Stimulated activated CD8-positive, alpha-beta memory T cell treated with anti-CD3 and anti-CD28 coated beads, Interleukin-12 subunit alpha, Interleukin-12 subunit beta, amount 100 ng/mL, for 24 hours (primary cell): ENCODE results near the gene PDZD2.

Experiments
- DNase-seq: peaks from one replicate; pipeline ENCODE4 v3.0.0-alpha.2; 2020; ENCODE audit errors: extremely low read depth

The PDZD2 gene

DNA sequence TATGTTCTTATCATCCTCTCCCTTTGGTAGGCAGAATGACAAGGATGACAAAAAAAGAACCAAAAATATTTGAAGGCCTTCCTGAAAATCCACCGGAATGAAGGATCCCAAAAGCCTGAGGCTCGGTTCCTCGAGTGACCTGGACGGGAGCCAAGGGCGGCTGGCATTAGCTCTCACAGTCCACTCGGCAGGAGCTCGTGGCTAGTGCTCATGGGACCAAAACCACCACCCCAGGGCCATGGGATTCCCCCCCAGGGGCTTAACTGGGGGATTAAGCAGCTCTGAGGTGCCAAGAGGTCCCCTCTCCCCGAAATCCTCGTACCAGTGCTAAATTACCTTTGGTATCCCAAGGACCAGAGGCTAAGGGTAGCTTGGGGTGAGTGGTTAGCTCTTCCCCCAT is 586 bp upstream of the PDZD2 start:
- DNase-seq, result no peak

DNA sequence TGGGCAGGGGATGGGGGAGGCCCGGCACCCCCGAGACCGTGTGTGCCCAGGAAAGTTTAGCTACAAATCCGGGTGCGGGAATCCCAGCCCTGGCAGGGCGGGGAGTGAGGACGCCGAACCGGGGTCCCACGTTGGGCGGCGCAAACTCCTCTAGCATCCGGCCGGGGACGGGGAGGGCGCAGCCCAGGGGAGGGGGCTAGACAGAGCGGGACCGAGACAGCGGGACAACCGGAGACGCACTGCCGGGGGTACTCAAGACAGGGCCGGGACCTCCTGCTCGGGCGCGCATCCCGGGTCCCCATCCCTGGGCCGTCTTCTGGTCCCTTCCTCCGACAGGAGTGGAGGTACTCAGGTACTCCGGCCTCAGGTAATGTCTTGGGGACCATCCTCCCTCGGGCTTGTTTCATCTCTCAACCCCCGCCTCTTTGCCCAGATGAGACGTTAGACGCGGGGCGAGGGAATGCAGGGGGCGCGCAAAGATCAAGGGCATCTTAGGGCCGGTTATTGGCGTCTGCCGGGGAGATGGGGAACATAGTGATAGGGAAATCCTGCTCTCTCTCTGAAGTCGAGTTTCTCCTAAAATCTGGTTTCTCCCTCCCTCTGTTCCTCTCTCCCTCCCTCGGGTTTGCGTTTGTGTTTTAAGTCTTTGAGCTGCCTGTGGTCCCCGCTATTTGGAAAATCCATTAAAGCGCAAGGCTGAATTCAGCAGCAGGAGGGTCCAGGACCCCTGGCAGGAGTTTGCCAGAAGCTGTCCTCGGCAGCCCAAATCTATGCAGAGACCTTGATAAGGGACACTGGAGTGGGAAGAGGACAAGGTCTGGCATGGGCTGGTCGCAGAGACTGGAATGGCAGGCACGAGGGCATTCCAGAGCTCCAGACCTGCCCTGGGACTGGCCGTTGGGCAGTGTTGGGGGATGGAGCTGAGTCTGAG is 815 bp downstream of the PDZD2 start:
- DNase-seq, result no peak

DNA sequence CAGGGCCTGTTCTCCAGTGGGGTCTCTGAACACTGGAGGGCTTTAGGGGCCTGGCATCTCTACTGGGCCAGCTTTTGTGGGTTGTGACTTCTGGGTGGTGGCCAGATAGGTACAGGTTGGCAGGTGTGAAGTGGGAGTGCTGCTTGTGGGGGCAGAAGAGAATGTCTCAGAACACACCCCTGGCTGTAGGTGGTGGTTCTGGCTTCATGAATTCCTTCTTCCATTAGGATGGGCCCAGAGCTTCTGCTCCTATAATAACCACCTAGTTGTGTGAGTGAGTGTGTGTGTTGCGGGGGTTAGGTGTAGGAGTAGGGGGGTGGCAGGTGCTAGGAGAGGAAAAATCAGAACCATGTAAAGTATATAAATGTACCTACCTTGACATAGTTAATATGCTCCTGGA is 1.6 kb downstream of the PDZD2 start:
- DNase-seq, result no peak

DNA sequence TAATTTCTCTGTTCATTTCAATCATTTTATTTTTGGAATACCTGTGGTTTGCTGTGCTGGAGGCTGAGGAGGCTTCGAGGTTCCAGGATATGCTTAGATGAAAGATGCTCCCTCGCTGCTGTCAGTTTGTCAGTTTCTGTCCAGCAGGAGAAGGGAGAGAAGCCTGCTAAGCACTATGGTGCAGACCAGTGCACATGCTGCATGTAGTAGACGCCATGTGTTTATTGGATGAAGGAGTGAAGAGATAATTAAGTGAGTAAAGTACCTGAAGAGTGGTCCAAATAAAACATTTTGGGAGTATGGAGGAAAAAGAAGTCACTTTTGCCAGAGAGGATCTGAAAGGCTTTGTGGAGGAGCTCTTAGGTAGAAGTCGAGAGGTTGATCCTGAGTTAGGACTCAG is 2.1 kb downstream of the PDZD2 start:
- DNase-seq, result no peak

DNA sequence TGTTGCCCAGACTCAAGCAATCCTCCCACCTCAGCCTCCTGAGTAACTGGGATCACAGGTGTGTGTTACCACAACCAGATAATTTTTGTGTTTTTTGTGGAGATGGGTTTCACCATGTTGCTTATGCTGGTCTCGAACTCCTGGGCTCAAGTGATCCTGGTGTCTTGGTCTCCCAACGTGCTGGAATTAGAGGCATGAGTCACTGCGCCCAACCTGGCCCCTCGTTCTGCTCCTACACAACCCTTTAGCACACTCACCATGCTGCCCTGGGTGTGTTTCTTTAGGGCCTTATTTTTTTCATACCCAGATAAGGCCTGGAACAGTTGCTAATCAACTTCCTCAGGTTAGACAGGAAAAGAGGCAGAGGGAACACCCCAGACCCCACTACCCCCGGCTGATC is 2.6 kb downstream of the PDZD2 start:
- no peak for DNase-seq

DNA sequence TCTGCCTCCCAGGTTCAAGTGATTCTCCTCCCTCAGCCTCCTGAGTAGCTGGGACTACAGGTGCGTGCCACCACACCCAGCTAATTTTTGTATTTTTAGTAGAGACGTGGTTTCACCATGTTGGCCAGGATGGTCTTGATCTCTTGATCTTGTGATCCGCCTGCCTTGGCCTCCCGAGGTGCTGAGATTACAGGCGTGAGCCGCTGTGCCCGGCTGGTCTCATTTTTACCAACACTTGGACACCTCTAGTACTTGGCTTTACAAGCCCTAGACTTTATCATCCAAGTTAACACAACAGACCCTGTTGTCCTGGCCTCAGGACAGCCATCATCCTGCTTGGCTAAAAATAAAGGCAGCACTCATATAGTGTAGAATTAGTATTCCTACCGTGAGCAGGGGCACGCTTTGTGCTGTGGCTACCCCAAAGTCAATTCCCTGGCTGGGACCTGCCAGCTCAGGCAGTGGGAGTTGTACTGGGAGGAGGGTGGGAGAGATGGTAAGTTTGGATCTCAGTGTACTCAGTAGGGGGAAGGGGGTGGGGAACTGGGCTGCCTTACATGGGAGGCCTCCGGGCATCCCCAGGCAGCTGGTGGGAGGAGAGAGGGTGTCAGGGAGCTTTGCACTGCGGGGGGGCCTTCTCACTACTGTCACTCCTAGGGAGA is 6.6 kb downstream of the PDZD2 start:
- no peak for DNase-seq

DNA sequence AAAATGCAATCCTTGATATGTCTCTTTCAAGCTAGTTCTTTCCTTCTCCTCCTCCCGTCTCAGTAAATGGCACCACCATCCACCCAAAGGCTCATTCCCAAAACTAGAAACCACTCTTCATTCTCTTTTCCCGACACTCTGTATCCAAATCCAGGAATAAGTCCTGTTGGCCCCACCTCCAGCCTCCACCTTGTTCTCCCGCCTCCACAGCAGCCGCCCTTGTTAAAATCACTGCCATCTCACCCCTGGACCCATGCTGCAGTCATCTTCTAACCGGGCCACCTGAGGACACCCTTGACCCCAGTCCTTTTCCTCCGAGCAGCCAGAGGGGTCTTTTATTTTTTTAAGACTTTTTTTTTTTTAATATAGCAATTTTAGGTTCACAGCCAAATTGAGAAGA is 9.4 kb downstream of the PDZD2 start:
- DNase-seq, result no peak

DNA sequence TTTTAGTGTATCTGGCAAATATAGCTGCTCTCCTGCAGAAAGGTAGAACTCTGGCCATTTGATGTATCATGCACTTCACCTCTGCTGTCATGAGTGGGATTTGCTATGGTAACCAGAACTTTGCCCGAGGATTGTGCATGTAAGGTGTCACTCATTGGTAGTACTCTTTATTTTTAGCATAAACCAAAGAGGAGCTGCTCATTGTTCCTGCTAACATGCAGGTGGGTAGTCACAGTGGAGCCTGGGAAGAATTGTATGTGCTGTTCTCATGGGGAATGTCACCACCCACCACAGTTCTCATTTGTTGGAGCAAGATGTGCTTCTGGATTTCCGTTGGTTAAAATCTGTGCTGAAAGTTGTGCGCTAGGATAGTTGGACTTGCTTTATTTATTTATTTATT is 12.3 kb downstream of the PDZD2 start:
- no peak for DNase-seq

DNA sequence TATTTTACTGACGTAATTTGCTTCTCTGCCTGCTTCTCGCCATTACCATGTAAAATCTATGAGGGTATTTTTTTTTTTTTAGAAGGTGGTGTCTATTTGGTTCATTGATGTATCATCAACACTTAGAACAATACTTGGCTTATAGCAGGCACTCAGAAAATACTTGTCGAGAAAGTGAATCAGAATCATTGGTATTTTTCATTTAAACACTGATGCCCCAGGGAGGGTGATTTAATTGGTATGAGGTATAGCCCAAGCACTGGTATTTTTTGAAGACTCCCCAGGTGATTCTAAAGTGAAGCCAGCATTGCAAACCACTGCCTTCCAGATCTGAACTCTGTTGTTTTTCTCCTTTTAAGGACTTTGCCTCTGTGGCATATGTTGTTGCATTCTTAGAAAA is 16.6 kb downstream of the PDZD2 start:
- DNase-seq, result no peak

DNA sequence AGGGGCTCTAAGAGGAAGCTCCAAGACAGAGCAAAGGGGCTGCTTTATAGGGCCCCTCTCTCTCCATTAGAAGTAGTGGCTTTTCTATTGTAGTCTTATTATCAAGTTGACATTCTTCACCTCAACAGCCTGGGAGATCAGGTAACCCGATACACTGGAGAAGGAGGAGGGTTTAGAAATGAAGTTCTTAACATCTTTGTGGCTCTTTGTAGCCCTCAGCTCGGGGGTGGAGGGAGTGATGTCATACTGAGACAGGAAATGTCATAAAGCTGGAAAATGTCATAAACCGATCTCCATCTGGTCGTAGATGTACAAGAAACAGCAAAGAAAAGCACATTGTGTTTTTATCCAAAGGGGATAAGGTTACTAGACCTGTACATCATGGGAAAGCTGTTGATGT is 17.9 kb downstream of the PDZD2 start:
- no peak for DNase-seq

DNA sequence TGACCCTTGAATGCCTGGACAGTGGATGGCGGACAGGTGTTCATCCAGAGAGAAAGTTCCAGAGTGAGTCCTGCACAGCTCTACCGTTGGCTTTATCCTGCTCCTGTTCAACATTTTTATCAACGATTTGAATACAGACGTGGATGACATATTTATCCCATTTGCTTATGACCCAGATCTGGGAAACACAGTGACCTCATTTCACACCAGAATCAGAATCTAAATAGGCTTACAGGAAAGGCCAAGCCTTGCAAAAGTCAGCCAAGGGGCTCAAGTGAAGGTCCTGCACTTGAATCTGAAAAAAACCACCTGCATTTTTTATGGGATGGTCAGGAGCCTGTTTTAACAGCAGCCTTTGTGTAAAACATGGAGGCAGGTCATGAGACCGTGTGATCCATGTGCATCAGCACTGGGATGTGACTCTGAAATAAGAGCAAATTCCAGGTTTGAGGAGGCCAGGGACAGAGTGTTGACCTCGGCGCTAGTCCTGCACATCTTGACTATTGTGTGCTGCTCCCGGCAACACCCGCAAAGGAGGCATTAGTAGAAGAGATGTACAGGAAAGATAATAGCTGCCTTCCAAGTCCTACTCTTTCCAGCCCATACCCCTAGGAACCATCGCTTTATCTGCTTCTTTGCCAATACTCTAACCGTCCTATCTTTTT is 18.5 kb downstream of the PDZD2 start:
- DNase-seq, result no peak

DNA sequence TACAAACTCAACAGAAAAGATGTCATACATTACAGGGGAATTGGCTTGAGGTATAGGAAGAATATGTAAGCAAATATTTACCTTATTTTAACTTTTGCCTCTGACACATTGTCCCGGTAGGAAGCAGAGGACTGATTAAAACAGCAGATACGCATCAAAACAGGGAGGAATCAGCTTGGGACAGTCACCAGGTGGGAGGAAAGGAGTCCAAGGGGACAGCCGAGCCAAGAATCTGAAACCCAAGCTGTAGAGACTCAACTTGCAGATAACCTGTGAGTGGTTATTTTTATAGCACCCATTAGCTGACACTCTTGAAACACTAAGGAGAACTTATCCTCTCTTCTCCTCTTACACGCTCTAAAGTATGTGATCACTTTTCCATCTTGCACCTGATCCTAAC is 22.3 kb downstream of the PDZD2 start:
- no peak for DNase-seq

DNA sequence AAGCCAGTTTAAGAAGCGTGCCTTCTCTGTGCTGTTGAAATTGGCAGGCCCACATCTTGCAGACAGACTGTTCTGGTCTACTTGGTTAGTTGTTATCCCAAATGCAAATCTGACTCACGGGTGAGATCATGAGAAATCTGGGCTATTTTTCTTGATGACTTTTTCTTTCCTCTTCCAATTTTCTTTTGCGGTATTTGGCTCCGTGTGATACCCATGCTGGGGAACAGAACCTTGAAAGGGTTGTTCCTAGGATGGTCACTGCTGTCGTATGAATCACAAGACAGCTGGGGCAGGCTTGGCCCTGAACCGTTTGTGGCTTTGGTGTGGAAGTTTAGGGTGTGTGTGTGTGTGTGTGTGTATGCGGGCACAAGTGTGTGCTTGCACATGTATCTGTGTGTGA is 24.6 kb downstream of the PDZD2 start:
- DNase-seq, result no peak

DNA sequence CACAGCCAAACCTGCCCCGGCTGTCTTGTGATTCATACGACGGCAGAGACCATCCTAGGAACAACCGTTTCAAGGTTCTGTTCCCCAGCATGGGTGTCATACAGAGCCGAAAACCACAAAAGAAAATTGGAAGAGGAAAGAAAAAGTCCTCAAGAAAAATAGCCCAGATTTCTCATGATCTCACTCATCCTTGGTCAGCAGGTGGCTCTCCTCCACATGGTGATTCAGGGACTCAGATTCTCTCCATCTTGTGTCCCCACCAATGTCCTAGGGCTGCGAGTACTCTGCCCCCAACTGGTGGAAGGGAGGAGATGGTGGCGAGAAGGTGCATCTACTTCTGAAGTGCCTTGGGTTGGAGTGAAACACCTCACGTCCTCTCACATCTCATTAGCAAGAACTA is 25.6 kb downstream of the PDZD2 start:
- no peak for DNase-seq

DNA sequence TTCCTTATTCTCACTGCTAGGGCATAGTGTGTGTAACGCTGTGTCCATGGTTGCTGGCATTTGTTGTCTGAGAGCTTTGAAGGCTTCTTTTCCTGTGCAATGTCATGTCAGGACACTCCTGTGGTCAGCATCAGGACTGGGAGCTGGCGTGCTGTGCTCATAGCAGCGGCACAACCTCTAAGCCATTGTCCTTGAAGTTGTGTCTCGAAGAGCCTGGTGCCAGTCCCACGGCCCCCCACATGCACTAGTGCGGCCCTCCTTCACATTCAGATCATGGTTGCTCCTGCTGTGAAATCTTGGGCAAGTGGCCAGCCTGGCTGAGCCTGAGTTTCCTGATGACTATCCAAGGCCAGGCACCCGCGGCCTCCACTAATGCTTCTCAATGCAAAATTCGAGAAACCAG is 32.4 kb downstream of the PDZD2 start:
- DNase-seq, result no peak

DNA sequence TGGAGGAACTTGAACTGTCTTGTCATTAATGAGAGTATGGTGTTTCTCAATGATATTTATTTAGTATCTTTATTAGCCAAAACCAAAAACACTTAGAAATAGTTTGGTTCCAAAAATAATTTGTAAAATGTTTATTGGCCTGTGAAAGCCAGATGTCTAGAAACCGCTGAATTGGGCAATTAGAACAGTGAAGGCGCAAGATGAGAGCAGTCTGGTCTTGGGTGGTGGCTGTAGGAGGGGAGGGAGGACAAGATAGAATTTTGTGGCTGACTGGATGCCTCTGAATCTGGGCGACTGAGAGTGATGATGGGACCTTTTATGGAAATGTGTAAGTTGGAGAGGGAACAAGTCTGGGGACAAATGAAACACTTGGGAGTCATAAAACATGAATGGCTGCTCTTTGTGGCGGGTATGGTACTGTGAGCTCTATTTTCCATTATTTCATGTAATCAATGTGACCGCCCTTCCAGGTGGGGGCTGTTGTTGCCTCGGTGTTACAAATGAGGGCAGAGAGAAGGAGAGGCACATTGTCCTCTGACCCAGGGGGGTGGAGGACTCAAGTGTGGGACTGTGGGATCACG is 35.5 kb downstream of the PDZD2 start:
- DNase-seq, result no peak

DNA sequence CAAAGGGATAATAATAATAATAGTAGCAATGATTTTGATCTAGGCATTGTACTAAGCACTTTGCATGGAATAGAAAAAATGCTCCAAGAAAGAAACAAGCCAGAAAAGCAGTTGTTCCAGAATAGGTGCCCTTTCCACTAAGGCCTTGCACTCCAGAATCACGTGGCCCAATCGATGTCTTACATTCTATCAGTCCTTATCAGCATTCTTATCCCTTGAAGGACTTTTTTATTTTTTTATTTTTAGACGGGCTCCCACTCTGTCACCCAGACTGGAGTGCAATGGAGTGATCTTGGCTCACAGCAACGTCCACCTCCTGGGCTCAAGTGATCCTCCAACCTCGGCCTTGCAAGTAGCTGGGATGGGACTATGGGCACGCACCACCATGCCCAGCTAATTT is 36.5 kb downstream of the PDZD2 start:
- no peak for DNase-seq

DNA sequence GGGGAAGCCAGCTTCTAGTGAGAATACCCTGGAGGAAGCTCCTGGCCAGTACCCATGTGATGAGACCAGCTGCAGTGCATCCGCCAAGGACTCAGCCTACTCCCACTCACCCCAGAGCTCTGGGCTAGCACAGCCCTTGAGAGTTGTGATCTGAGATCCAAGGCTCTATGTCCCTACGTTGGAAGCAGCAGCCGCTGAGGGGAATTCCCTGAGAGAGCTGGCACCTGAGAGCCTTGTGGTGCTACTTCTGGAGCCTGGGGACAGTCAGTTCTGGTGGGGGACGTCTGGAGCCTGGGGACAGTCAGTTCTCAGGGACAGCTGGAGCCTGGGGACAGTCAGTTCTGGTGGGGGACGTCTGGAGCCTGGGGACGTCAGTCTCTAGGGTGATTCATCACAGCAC is 39.2 kb downstream of the PDZD2 start:
- no peak for DNase-seq

DNA sequence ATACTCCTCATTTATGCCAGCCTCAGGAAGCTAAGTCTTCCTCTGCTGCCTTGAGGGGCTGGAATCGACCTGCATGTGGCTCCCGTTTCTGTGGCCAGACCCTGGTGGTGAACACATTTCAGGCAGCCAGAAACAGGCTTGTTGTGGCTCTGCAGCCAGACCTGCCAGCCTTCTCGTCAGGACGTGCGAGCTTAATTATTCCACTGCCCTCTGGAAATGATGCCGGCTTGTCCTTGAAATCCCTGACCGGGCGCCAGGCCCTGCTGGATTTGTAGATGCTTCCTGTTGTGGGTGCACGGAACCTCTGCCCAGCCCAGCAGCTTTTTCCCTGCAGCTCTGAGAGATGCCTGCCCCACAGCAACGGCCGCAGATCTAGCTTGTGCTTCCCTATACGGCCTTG is 41.6 kb downstream of the PDZD2 start:
- DNase-seq, result no peak

DNA sequence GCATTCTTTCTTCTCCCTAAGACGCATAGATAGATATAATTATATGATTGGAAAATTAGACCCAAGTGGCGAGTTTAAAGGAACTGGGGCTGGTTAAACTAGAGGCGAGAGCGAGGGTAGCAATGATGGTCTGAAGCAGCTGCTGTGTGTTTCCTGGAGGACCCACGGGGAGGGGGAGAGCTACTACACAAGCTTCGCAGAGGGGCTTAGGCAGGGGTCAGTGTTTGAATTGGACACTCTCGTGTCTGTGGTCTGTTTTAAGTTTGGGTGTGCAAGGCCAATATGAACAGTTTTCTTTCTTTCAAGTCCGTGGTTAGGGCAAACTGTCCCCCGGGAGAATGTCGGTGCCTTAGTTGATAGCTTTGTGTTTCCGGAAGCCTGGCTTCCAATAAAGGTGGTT is 43.1 kb downstream of the PDZD2 start:
- no peak for DNase-seq

DNA sequence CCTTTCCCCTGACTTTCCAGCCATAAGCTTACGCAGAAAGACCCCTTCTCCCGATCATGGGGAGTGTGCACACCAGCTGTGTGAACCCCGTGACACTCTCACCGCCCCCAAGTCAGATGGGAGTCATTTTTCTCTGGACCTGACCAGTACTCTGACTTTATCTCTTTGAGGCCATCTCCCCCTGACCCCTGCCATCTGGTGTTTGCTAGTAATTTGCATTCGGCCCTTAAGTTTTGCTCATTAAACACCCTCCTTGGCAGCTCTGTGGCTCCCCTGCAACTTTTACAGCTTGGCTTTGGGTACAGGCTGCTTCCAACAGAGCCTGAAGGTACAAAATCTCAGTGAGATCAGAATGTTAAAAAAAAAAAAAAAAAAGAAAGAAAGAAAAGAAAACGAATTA is 43.9 kb downstream of the PDZD2 start:
- no peak for DNase-seq

DNA sequence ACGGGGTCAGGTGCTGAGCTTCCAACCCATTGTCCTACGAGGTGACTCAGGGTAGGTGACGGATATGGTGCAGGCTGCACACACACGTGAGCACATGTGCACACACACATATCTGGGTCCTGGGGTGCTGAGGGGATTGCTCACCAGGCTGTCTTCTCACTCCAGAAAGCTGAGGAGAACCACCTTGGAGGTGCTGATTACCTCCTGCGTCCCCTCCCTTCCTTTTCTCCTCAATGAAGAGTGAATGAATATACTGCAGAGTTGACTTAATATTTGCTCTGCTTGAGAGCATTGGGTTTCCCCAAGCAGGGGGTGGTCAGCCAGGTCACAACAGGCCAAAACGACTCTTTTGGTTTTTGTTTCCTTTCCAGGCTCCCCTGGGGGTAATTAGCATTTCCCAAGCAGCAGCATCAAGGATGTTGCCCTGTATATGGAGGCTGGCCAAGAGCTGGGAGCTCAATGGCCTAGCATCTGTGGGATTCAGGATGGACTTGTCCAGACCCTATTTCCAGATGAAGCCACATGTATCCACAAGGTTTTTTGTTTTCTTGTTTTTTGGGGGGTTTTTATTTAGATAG is 49.7 kb downstream of the PDZD2 start:
- no peak for DNase-seq
